AG09309 (cell line): Measurements from ENCODE around the gene ATP6V0B.

Experiments
- DNase-seq: peaks from one replicate; pipeline ENCODE4 v3.0.0-alpha.2; 2010; ENCODE audit warnings: low read depth
- H3K4me3 ChIP-seq: 2 replicates; pipeline ENCODE4 v1.5.1; 2011; ENCODE audit warnings: mild to moderate bottlenecking, low read depth, low read length, moderate library complexity; ENCODE audit not compliant: control insufficient read depth
- CTCF ChIP-seq: IDR thresholded peaks from 2 replicates; pipeline ENCODE4 v1.5.1; 2011; ENCODE audit warnings: mild to moderate bottlenecking, low read depth, low read length, inconsistent platforms; ENCODE audit not compliant: insufficient read depth, control insufficient read depth; ENCODE audit errors: missing control alignments

ATP6V0B gene

GRCh38 chr1:43960798-43961197 lies 14.0 kb upstream of the ATP6V0B start:
- H3K4me3 ChIP-seq: no peak overlapping the region
- no peak for TF ChIP-seq CTCF
- DNase-seq: no peak

- DNase-seq: no peak
- no peak for TF ChIP-seq CTCF
- no peak overlapping the region for H3K4me3 ChIP-seq
Measured at GRCh38 chr1:43961692-43962091, 13.1 kb upstream of the ATP6V0B start.

- TF ChIP-seq CTCF: no peak
- no peak for DNase-seq
- no peak overlapping the region for H3K4me3 ChIP-seq
Measured at GRCh38 chr1:43962324-43962723, 12.4 kb upstream of the ATP6V0B start.

- H3K4me3 ChIP-seq: no peak overlapping the region
- DNase-seq: no peak
- no peak for TF ChIP-seq CTCF
Measured at GRCh38 chr1:43963006-43963405, 11.8 kb upstream of the ATP6V0B start.

GRCh38 chr1:43963890-43964289 lies 10.9 kb upstream of the ATP6V0B start:
- no peak for DNase-seq
- no peak for TF ChIP-seq CTCF
- H3K4me3 ChIP-seq: no peak overlapping the region

GRCh38 chr1:43965316-43965715 lies 9.4 kb upstream of the ATP6V0B start:
- H3K4me3 ChIP-seq: no peak overlapping the region
- no peak for DNase-seq
- TF ChIP-seq CTCF: no peak

- H3K4me3 ChIP-seq: no peak overlapping the region
- no peak for TF ChIP-seq CTCF
- DNase-seq: no peak
Measured at GRCh38 chr1:43968348-43968948, 6.3 kb upstream of the ATP6V0B start.
